GM19467 (cell line): ENCODE measurements around the gene PARN.
A peak's percentile ranks its signal among the peaks of the same experiment; 100 is the strongest.
"Not testable (repeated sequence)": the region's sequence is repeated elsewhere in the genome, so short reads cannot be mapped to it uniquely, and the experiment has no call there.

Experiments
- ATAC-seq: cut with Tn5 transposase; IDR thresholded peaks from one replicate; pipeline ENCODE4 v1.9.1; 2021; ENCODE audit warnings: mild to moderate bottlenecking, moderate library complexity; ENCODE audit not compliant: unreplicated experiment

PARN gene

GRCh38 chr16:14632693-14633569 is 2.9 kb upstream of the PARN start, which contains the start of gene BFAR:
Gene BFAR (plus strand): TSS chr16:14632951. CDS start chr16:14644347, 11,396 bp downstream.
- peak; percentile 61 for ATAC-seq

GRCh38 chr16:14630620-14631330 is 715 bp upstream of the PARN start:
- ATAC-seq, result not testable (repeated sequence)

DNA sequence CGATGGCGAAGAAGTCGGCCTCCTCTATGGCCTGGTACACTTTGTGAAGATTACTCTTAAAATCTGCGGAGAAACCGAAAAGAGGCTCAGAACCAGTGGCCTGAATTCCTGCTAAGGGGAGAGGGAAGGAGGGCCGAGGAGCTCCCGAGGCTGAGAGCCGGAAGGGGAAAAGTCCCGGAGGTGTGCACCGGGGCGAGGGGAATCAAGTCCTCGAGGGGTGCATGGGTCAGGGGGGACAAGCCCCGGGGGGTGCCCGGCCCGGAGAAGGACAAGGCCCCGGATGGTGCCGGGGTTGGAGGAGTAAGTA is 495 bp downstream of the PARN start:
- ATAC-seq, result peak; percentile 2

DNA sequence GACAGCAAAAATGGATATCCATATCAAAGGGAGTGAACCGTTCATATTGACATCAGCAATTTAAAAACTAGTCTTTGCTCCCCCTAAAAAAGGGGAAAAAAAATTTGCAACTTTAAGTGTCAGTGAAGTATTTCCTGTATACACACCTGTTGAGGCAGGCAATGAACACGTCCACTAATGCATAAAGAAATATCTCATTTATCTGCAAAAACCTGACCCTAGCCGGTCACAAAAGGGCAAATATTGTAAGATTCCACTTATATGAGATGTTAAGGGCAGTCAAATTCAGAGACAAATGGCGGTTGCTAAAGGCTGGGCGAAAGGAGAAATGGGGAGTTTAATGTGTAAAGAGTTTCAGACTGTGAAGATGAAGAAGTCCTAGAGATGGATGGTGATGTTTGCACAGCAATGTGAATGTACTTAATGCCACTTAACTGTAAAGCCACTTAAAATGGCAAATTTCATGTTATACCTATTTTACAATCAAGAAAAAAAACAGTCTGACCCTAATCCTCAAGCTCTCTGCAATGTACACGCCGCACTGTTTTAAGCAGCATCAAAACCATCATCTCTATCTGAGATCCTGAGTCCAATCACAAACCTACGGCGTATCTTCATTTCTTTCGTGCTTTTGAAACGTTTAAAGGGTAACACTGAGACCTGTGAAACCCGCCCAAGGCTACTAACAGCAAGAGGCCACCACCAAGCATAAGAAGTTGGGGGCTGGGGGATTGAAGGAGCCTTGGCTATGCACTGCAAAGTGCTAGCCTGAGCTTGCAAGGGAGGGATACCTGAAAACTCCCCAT is 1.1 kb downstream of the PARN start:
- ATAC-seq, result no peak

GRCh38 chr16:14627078-14627477 is 3.0 kb downstream of the PARN start:
- no peak for ATAC-seq

DNA sequence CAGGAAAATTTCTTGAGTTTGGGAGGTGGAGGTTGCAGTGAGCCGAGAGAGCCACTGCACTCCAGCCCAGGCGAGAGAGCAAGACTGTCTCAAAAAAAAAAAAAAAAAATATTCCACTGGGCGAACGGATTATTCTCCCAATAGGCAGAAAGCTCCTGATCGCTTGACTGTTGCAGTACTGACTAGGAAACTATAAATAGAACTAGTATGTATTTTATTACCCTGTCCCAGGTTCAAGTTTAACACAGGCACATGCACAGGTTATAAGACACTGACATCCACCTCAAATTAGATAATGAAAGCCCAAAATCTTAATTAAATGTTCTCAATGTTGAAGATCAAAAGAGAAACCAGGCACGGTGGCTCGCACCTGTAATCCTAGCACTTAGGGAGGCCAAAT is 11.5 kb downstream of the PARN start:
- ATAC-seq, result no peak

GRCh38 chr16:14616280-14616679 is 13.8 kb downstream of the PARN start:
- no peak for ATAC-seq

GRCh38 chr16:14613991-14614390 is 16.1 kb downstream of the PARN start:
- no peak for ATAC-seq

DNA sequence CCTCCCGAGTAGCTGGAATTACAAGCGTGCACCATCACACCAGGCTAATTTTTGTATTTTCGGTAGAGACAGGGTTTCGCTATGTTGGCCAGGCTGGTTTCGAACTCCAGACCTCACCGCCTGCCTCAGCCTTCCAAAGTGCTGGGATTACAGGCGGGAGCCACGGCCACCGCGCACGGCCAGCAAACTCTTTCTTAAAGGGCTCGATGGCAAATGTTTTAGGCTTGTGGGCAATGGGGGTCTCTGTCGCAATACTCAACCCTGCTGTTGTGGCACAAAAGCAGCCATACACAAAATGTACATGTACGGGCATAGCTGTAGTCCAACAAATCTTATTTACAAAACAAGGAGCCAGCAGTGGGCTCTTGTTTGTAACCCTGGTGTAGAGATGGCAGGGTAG is 18.4 kb downstream of the PARN start:
- ATAC-seq, result no peak

- no peak for ATAC-seq
These were observed 20.3 kb downstream of the PARN start for GRCh38 chr16:14609716-14610115.

- no peak for ATAC-seq
These were observed 21.5 kb downstream of the PARN start for GRCh38 chr16:14608604-14609003.

- no peak for ATAC-seq
These were observed 21.9 kb downstream of the PARN start for GRCh38 chr16:14608111-14608566.

DNA sequence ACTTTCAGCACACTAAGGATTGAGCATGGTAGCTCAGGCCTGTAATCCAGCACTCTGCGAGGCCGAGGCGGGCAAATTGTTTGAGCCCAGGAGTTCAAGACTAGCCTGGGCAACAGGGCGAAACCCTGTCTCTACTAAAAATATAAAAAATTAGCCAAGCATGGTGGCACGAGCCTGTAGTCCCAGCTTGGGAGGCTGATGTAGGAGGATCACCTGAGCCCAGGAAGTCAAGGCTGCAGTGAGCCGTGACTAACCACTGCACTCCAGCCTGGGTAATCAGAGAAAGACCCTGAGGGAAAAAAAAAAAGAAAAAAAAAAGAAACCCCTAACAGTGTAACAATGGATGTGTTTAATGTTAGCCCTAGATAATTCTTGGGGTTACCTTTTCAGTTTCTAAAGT is 24.0 kb downstream of the PARN start:
- no peak for ATAC-seq

GRCh38 chr16:14602443-14602963 is 27.6 kb downstream of the PARN start:
- no peak for ATAC-seq

DNA sequence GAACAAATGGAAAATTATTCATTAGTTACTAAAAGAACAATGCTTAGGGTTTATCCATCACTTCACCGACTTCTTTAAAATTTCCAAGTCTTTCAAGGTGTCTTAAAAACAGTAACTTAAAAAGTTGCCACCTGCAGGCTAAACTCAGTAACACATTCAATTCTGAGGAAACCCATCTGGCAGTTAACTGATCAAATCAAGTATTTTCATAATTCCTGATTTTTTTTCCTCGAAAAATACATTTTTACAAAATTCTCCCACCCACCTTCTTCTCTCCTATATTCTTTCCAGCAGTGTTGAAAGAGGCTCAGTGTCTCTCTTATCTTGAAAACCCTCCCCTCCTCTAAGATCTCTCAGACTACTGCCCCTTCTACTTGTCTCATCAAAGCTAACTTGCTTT is 29.9 kb downstream of the PARN start:
- ATAC-seq, result no peak

DNA sequence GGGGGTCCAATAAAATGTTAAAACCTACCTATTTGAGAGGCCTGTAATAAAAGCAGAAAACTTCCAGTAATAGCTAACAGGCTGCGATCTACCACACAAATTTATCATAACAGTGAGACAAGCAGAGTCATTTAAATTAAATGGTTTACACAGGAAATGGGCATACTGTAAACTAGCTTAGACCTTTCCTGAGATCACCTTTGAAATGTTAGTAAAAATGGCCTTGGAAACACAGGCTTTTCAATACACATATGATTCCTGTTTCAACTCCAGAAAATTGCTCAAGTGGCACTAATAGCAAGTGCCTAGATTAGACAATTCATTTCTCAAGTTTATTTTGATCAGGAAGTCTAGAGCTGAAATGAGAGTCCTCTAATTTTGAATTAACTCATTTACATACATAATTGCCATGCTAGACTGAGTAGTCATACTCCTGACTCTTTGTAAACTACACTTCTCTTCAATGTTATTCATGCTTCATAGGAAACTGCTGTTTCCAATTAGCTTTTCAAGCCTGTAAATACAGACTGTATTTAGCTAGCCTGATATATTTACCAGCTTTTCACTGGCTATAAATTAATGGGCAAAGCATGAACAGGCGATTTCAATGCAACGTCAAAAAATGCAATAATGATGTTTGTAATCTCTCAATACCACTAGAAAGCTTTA is 43.3 kb downstream of the PARN start:
- ATAC-seq, result no peak

DNA sequence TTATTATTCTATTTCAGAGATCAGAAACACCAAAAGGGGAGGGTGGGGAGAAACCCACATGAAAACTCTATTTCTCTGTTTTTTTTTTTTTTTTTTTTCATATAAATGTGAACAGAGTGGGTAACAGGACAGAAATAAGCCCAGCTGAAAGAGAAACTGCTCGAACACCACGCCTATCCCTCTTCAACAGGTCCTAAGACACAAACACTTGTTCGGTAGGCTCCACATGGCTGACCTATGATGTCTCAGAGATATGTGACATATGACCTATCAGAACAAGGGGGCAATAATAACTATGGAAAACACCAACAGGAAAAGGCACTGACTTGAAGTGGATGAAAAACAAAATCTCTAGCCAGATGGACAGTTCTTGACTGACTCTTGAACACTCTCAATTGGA is 44.8 kb downstream of the PARN start:
- no peak for ATAC-seq

GRCh38 chr16:14580926-14581325 is 49.1 kb downstream of the PARN start:
- not testable (repeated sequence) for ATAC-seq

DNA sequence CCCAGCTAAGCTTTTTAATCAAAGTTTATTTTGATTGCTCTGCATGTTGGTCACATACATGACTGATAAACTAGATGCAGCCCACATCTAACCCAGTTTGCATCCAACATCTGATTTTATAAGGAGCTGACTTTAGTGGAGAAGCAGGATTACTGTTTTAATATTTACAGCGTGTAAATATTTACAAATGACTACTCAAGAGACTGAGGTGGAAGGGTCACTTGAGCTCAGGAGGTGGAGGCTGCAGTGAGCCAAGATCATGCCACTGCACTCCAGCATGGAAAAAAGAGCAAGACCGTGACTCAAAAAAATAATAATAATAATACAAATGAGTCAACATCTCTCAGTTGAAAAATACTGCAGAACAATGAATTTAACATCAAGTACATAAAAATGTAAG is 50.8 kb downstream of the PARN start:
- no peak for ATAC-seq

DNA sequence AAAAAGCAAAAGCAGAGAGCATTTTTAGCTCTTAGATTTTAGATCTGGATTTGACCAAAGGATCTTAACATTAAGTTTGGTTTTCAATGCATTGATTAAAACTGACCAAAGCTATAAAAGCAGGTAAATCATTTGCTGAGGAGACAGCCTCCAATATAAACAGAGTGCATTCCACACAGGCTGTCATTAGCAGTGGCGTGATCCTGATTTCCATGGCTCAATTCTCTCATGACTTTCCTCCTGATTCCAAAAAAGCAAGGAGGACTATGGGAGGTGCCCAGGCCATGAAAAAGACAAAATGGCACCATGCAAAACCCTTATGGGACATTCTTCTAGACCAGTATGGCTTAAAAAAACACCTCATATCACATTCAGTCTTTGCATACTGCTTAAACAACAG is 53.5 kb downstream of the PARN start:
- ATAC-seq, result no peak

GRCh38 chr16:14576069-14576468 is 54.0 kb downstream of the PARN start:
- ATAC-seq, result no peak
